Erythroblast (primary cell): ENCODE results near the gene CCDC40.

Experiments used
- DNase-seq, 2 experiments: peaks; one replicate each; lab custom pipeline; 2025; lab: John Stamatoyannopoulos, UW
- GATA1 ChIP-seq: IDR thresholded peaks from 2 replicates; pipeline ENCODE4 v1.6.1; 2011; ENCODE audit warnings: low read depth, mild to moderate bottlenecking, control low read depth, low read length, moderate library complexity
- POLR2A ChIP-seq: IDR thresholded peaks from 2 replicates; pipeline ENCODE4 v1.6.1; 2011; ENCODE audit warnings: mild to moderate bottlenecking, low read length

Gene CCDC40

GRCh38 chr17:80006811-80007752 lies 29.4 kb upstream of the CCDC40 start:
- DNase-seq, result no peak
- TF ChIP-seq GATA1 (no peak), POLR2A (no peak)

GRCh38 chr17:80007939-80008338 lies 28.5 kb upstream of the CCDC40 start:
- DNase-seq, result no peak
- no peak for TF ChIP-seq POLR2A
- no peak for TF ChIP-seq GATA1

- peak; percentile 59 to 81 for DNase-seq
- TF ChIP-seq GATA1, result no peak
- TF ChIP-seq POLR2A, result no peak
These were observed 28.0 kb upstream of the CCDC40 start for GRCh38 chr17:80008383-80008840.

GRCh38 chr17:80008848-80009247 lies 27.6 kb upstream of the CCDC40 start:
- DNase-seq, result no peak
- no peak for TF ChIP-seq GATA1
- no peak for TF ChIP-seq POLR2A

GRCh38 chr17:80009391-80010282 lies 26.8 kb upstream of the CCDC40 start:
- TF ChIP-seq POLR2A, result no peak
- no peak for TF ChIP-seq GATA1
- no peak for DNase-seq

- no peak for TF ChIP-seq POLR2A
- TF ChIP-seq GATA1, result no peak
- DNase-seq, result no peak
These were observed 26.1 kb upstream of the CCDC40 start for GRCh38 chr17:80010283-80010858.

GRCh38 chr17:80011989-80012555 lies 24.4 kb upstream of the CCDC40 start:
- TF ChIP-seq GATA1 (no peak), POLR2A (no peak)
- no peak for DNase-seq

- no peak for TF ChIP-seq POLR2A
- no peak for TF ChIP-seq GATA1
- DNase-seq, result no peak
These were observed 23.4 kb upstream of the CCDC40 start for GRCh38 chr17:80012765-80013741.

GRCh38 chr17:80017226-80018010 lies 19.0 kb upstream of the CCDC40 start:
- no peak for DNase-seq
- TF ChIP-seq GATA1, result no peak
- TF ChIP-seq POLR2A, result no peak

DNA sequence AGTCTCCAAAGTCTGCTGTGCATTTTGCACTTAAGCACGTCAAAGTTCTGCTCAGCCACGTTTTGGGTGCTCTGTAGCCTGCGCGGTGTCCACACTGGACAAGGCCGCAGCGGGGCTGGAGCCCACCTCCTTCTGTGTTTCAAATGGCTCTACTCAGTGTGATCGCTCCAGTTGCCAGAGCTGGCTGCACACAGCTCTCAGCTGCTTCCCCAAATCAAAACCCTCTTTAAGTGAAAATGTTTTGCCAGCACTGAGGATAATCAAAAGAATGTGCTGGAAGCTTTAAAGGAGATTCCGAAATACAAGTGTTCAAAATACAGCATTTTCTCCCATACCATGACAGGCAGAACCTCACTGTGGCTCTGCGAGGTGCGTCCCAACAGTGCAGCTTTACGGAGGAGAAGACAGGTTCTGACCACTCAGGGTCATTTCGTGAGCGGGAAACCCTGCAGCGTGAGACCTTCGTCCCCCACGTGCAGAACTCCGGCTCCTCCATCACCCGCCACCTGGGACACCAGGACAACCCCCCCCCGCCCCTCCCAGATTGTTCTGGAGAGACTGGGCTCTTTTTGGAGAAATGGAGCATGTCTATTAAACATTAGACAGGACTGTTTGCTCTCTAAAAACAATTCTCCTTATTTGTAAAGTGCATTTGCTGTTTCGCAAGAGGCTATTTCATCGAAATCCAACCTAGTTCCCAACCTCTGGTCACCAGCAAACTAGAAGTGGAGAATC lies 17.4 kb upstream of the CCDC40 start:
- TF ChIP-seq POLR2A (no peak), GATA1 (no peak)
- no peak for DNase-seq

GRCh38 chr17:80021600-80021999 lies 14.8 kb upstream of the CCDC40 start:
- no peak for DNase-seq
- TF ChIP-seq GATA1 (no peak), POLR2A (no peak)
